Fibroblast of skin of back (primary cell): Measurements from ENCODE around the gene STN1.

Source experiments
- DNase-seq: peaks from one replicate; pipeline ENCODE4 v3.0.0-alpha.2; 2013

STN1 gene

GRCh38 chr10:103929381-103929921, 11.5 kb upstream of the STN1 start:
- no peak for DNase-seq

- no peak for DNase-seq
Observed at GRCh38 chr10:103928784-103929183, 10.8 kb upstream of the STN1 start.

- no peak for DNase-seq
Observed at GRCh38 chr10:103926722-103927319, 8.8 kb upstream of the STN1 start.

- no peak for DNase-seq
Observed at GRCh38 chr10:103925591-103925990, 7.6 kb upstream of the STN1 start.

GRCh38 chr10:103923502-103923901, 5.5 kb upstream of the STN1 start:
- no peak for DNase-seq

- no peak for DNase-seq
Observed at GRCh38 chr10:103922659-103923058, 4.7 kb upstream of the STN1 start.

GRCh38 chr10:103921750-103922195, 3.8 kb upstream of the STN1 start:
- no peak for DNase-seq

GRCh38 chr10:103921248-103921647, 3.3 kb upstream of the STN1 start:
- no peak for DNase-seq

- DNase-seq, result no peak
Observed at GRCh38 chr10:103919648-103920025, 1.7 kb upstream of the STN1 start.

GRCh38 chr10:103917302-103918052, 507 bp downstream of the STN1 start:
- no peak for DNase-seq

- no peak for DNase-seq
Observed at GRCh38 chr10:103916876-103917275, 1.1 kb downstream of the STN1 start.

GRCh38 chr10:103916254-103916653, 1.7 kb downstream of the STN1 start:
- no peak for DNase-seq

GRCh38 chr10:103915796-103916195, 2.2 kb downstream of the STN1 start:
- DNase-seq, result peak; percentile 14

- DNase-seq, result no peak
Observed at GRCh38 chr10:103912759-103913158, 5.2 kb downstream of the STN1 start.

- no peak for DNase-seq
Observed at GRCh38 chr10:103911021-103911459, 6.9 kb downstream of the STN1 start.

GRCh38 chr10:103910442-103911012, 7.5 kb downstream of the STN1 start:
- peak; percentile 26 for DNase-seq

- DNase-seq, result no peak
Observed at GRCh38 chr10:103905441-103905840, 12.5 kb downstream of the STN1 start.

- no peak for DNase-seq
Observed at GRCh38 chr10:103901299-103901698, 16.7 kb downstream of the STN1 start.

- DNase-seq, result no peak
Observed at GRCh38 chr10:103899312-103899711, 18.7 kb downstream of the STN1 start.

- DNase-seq, result no peak
Observed at GRCh38 chr10:103897241-103897774, 20.7 kb downstream of the STN1 start.

- peak; percentile 41 for DNase-seq
Observed at GRCh38 chr10:103896225-103896624, 21.8 kb downstream of the STN1 start.

- peak; percentile 68 for DNase-seq
Observed at GRCh38 chr10:103895411-103896186, 22.4 kb downstream of the STN1 start.

- DNase-seq, result peak; percentile 20
Observed at GRCh38 chr10:103894441-103894864, 23.5 kb downstream of the STN1 start.
